Activated T-cell treated with anti-CD3 and anti-CD28 coated beads, Interleukin-2, amount 50 U/mL, for 72 hours (primary cell): ENCODE data around the gene POLQ. TPM values are rescaled to one million over a fixed set of nuclear protein-coding genes. Genes with fewer than 3 reads are reported as not detected.

Source experiments
- ATAC-seq, 2 donors: fragments of 150-1000 bp; cut with Tn5 transposase; replicated peaks in 1 of 2; 2 replicates each; pipeline ENCODE4 v1.10.0; 2021; ENCODE audit warnings: moderate library complexity in 2 of 2, mild to moderate bottlenecking in 1 of 2
- DNase-seq, 2 donors: peaks; one replicate each; pipeline ENCODE4 v3.0.0; 2021 to 2022; ENCODE audit warnings: mixed read lengths in 1 of 2
- H3K27ac Mint-ChIP-seq: one replicate; pipeline ENCODE4 v1.8.0; 2022; ENCODE audit warnings: mild to moderate bottlenecking, moderate library complexity, mixed read lengths
- H3K27me3 Mint-ChIP-seq: one replicate; pipeline ENCODE4 v1.8.0; 2022; ENCODE audit warnings: low read depth, mixed read lengths
- H3K36me3 Mint-ChIP-seq, 2 donors: one replicate each; pipeline ENCODE4 v1.8.0; 2022; ENCODE audit warnings: mixed read lengths in 2 of 2, mild to moderate bottlenecking in 1 of 2; ENCODE audit not compliant: insufficient read depth in 2 of 2
- H3K4me1 Mint-ChIP-seq: one replicate; pipeline ENCODE4 v1.8.0; 2022; ENCODE audit warnings: low read depth, mixed read lengths
- H3K4me3 Mint-ChIP-seq, 2 donors: one replicate each; pipeline ENCODE4 v1.8.0; 2022; ENCODE audit warnings: mild to moderate bottlenecking in 2 of 2, mixed read lengths in 2 of 2, moderate library complexity in 2 of 2
- H3K9me3 Mint-ChIP-seq, 2 donors: one replicate each; pipeline ENCODE4 v1.8.0; 2022; ENCODE audit warnings: mixed read lengths in 2 of 2
- total RNA-seq, 2 donors: library from RNA; stranded (reverse); gene quantifications; one replicate each; pipeline ENCODE4 v1.2.3, GENCODE V29; 2022

The POLQ gene
- total RNA-seq, 2 donors from 2014 or later = 17.9 to 20.4 TPM

- DNase-seq (peak in 1 of 2 donors; percentile 2), ATAC-seq (peak; percentile 1 to 2)
- peak overlapping the region; percentile 88 to 99 for H3K4me3 Mint-ChIP-seq
- H3K9me3 Mint-ChIP-seq = no peaks in the 10 kb centered on the region
- H3K27me3 Mint-ChIP-seq = no peaks in the 10 kb centered on the region
- H3K36me3 Mint-ChIP-seq = peaks cover 4 to 19% of the 10 kb centered on the region in 2 donors
- H3K27ac Mint-ChIP-seq = peak overlapping the region; percentile 85
- H3K4me1 Mint-ChIP-seq = peaks cover 23% of the 10 kb centered on the region
These were observed 677 bp downstream of the POLQ start for GRCh38 chr3:121545049-121545573.

DNA sequence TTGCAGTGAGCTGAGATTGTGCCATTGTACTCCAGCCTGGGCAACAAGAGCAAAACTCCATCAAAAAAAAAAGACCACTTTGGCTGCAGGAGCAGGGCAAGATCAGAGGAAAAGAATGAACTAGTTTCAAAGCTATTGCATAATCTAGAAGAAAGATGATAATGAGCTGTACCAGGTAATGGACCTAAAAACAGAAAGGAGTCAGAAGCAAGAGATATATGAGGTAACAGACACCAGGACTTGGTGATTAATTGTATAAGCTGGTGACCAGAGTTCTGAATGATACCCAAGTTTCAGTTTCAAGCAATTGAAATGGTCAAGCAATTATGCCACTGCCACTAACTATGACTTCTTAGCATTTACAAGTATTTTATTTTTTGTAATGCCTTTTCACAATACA is 2.9 kb downstream of the POLQ start:
- H3K4me3 Mint-ChIP-seq = no peak overlapping the region
- no peak for DNase-seq
- peaks cover 6 to 24% of the 10 kb centered on the region in 2 donors for H3K36me3 Mint-ChIP-seq
- ATAC-seq = no peak
- H3K4me1 Mint-ChIP-seq = peaks cover 32% of the 10 kb centered on the region
- H3K9me3 Mint-ChIP-seq = no peaks in the 10 kb centered on the region
- H3K27me3 Mint-ChIP-seq = no peaks in the 10 kb centered on the region
- no peak overlapping the region for H3K27ac Mint-ChIP-seq

GRCh38 chr3:121531269-121531668 is 14.5 kb downstream of the POLQ start:
- Mint-ChIP-seq H3K27me3 (no peaks in the 10 kb centered on the region), H3K36me3 (peaks cover 5 to 33% of the 10 kb centered on the region in 2 donors), H3K27ac (peak overlapping the region; percentile 18), H3K9me3 (no peaks in the 10 kb centered on the region), H3K4me3 (no peak overlapping the region), H3K4me1 (no peaks in the 10 kb centered on the region)
- ATAC-seq (no peak), DNase-seq (no peak)

DNA sequence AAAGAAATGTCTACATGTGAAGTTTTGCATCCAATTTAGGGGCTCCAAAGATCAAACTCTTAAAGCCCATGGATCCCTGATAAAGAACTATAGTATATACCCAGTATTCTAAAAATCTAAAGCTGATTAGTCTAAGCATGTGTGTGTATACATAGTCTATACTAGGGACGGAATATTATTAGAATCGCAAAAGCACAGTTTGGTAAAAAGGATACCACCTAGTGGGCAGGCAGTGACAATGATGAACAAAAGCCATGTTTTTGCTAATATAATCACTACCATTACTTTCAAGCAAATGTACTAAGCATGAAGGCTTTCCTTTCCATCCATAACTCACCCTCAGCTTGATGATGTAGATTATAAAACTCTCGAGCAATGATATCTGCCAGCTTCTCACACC is 16.5 kb downstream of the POLQ start:
- Mint-ChIP-seq H3K9me3 (no peaks in the 10 kb centered on the region), H3K36me3 (peaks cover 5 to 29% of the 10 kb centered on the region in 2 donors), H3K27ac (no peak overlapping the region), H3K4me1 (no peaks in the 10 kb centered on the region), H3K4me3 (no peak overlapping the region), H3K27me3 (no peaks in the 10 kb centered on the region)
- DNase-seq = no peak
- no peak for ATAC-seq

GRCh38 chr3:121520510-121520909 is 25.3 kb downstream of the POLQ start:
- Mint-ChIP-seq H3K27ac (no peak overlapping the region), H3K9me3 (peaks cover 3 to 6% of the 10 kb centered on the region in 2 donors), H3K4me1 (no peaks in the 10 kb centered on the region), H3K36me3 (peaks cover 14 to 45% of the 10 kb centered on the region in 2 donors), H3K4me3 (no peak overlapping the region), H3K27me3 (no peaks in the 10 kb centered on the region)
- no peak for ATAC-seq
- no peak for DNase-seq

GRCh38 chr3:121517953-121518655 is 27.7 kb downstream of the POLQ start:
- Mint-ChIP-seq H3K9me3 (peaks cover 6 to 7% of the 10 kb centered on the region in 2 donors), H3K4me3 (no peak overlapping the region), H3K36me3 (peaks cover 22 to 54% of the 10 kb centered on the region in 2 donors), H3K27ac (no peak overlapping the region), H3K27me3 (no peaks in the 10 kb centered on the region), H3K4me1 (no peaks in the 10 kb centered on the region)
- ATAC-seq = no peak
- DNase-seq = no peak

DNA sequence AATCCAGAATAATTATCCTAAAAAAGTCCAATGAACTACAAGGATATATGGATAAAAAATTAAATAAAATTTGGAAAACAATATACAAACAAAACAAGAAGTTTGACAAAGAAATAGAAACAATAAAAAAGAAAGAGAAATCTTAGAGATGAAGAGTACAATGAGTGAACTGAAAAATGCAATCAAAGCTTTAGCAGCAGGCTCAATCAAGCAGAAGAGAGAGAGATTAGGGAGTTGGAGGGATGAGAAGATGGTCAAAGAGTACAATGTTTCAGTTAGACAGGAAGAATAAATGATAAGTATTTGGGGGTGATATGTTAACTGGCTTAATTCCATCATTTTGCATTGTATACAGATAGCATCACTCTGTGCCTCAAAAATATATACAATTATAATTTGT is 29.9 kb downstream of the POLQ start:
- ATAC-seq (no peak), DNase-seq (no peak)
- Mint-ChIP-seq H3K9me3 (peaks cover 6 to 7% of the 10 kb centered on the region in 2 donors), H3K4me3 (no peak overlapping the region), H3K36me3 (peaks cover 20 to 62% of the 10 kb centered on the region in 2 donors), H3K4me1 (no peaks in the 10 kb centered on the region), H3K27me3 (no peaks in the 10 kb centered on the region), H3K27ac (no peak overlapping the region)

DNA sequence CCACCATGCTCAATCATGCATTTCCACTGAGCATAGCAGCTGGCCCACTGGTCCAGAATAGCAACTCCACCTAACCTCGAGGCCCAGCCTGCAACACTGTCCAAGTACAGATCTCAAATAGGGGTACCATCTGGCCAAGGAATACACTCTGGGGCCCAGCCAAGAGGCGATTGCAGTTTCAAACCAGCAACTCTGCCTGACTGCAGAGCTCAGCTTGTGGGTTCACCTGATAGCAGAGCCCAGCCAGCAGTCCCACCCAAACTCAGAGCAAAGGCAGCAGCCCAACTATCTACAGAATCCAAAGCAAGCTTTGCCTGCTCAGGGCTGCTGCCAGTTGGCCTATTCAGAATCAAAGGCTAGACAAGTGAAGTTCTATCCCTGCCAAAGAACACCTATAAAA is 30.5 kb downstream of the POLQ start:
- Mint-ChIP-seq H3K36me3 (peaks cover 20 to 60% of the 10 kb centered on the region in 2 donors), H3K4me1 (no peaks in the 10 kb centered on the region), H3K9me3 (peaks cover 6 to 7% of the 10 kb centered on the region in 2 donors), H3K4me3 (no peak overlapping the region), H3K27ac (no peak overlapping the region), H3K27me3 (no peaks in the 10 kb centered on the region)
- no peak for DNase-seq
- no peak for ATAC-seq

DNA sequence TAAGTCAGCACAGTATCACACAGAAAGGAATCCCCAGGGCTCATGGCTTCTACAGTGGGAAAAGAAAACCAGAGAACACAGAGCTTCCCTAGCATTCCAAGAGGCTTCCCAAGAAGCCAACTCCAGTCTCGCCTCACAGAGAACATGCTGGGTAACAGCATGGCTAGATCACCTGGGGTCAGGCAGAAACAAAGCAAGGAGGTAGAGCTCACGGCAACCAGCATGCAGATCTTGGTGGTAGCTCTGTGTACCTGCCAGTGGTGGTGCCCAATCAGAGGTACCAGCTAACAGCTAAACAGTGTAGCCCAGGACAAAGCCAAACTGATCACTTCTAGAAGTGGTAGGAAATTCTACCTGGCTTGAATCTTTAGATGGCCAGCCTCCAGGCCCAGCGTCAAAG is 31.3 kb downstream of the POLQ start:
- DNase-seq (no peak), ATAC-seq (no peak)
- Mint-ChIP-seq H3K4me3 (no peak overlapping the region), H3K4me1 (no peaks in the 10 kb centered on the region), H3K27me3 (no peaks in the 10 kb centered on the region), H3K9me3 (peaks cover 6 to 7% of the 10 kb centered on the region in 2 donors), H3K36me3 (peaks cover 20 to 59% of the 10 kb centered on the region in 2 donors), H3K27ac (no peak overlapping the region)

DNA sequence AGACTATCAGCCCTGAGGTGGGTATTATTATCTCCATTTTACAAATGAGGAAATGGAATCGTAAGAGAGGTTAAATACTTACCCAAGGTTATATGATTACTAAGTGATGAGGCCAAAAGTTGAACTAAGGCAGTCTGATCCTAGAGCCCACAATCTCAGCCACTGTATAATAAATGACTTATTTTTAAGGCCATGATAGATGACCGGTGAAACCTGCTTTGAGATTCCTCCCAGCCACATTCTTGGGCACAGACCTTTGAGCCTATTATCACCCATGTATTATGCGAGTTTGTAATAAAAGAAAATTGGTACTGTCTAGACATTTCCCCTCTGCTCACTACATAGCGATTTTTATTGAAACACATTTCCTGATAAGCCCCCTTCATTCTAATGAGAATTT is 37.4 kb downstream of the POLQ start:
- Mint-ChIP-seq H3K27me3 (no peaks in the 10 kb centered on the region), H3K4me3 (no peak overlapping the region), H3K27ac (no peak overlapping the region), H3K36me3 (peaks cover 3 to 36% of the 10 kb centered on the region in 2 donors), H3K9me3 (no peaks in the 10 kb centered on the region), H3K4me1 (no peaks in the 10 kb centered on the region)
- no peak for DNase-seq
- no peak for ATAC-seq

DNA sequence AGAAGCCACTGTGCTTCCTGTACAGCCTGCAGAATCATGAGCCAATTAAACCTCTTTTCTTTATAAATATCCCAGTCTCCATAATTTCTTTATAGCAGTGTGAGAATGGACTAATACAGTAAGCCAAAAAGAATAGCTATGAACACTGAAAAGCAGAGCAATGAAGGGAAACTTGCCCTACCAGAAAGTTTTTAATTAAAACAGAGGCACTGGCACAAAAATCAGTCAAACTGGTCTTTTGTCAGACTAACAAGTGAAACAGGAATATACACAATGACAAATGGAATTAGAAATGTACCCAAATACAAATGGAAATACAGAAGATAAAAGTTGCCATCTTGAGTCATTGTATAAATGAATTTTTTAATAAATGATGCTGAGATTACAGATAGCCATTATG is 40.5 kb downstream of the POLQ start:
- DNase-seq (no peak), ATAC-seq (no peak)
- Mint-ChIP-seq H3K36me3 (peaks cover 6 to 31% of the 10 kb centered on the region in 2 donors), H3K4me3 (no peak overlapping the region), H3K4me1 (no peaks in the 10 kb centered on the region), H3K27ac (no peak overlapping the region), H3K27me3 (no peaks in the 10 kb centered on the region), H3K9me3 (no peaks in the 10 kb centered on the region)

DNA sequence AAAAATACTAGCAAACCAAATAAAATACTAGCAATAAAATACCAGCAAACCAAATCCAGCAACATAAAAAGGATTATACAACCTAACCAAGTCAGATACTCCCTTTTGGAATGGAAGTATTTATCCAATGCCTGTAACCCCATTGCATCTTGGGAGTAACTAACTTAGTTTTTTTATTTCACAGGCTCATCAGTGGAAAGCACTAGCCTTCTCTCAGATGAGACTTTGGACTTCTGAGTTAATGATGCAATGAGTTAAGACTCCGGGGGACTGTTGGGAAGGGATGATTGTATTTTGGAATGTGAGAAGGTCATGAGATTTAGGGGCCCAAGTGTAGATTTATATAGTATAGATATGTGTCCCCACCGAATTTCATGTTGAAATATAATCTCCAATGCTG is 41.2 kb downstream of the POLQ start:
- Mint-ChIP-seq H3K27me3 (no peaks in the 10 kb centered on the region), H3K9me3 (no peaks in the 10 kb centered on the region), H3K4me1 (no peaks in the 10 kb centered on the region), H3K27ac (no peak overlapping the region), H3K4me3 (no peak overlapping the region), H3K36me3 (peaks cover 7 to 27% of the 10 kb centered on the region in 2 donors)
- DNase-seq = no peak
- ATAC-seq = no peak

- Mint-ChIP-seq H3K4me3 (no peak overlapping the region), H3K27me3 (no peaks in the 10 kb centered on the region), H3K9me3 (no peaks in the 10 kb centered on the region), H3K36me3 (peaks cover 10 to 27% of the 10 kb centered on the region in 2 donors), H3K27ac (no peak overlapping the region), H3K4me1 (no peaks in the 10 kb centered on the region)
- ATAC-seq (no peak), DNase-seq (no peak)
These were observed 49.0 kb downstream of the POLQ start for GRCh38 chr3:121496786-121497185.

DNA sequence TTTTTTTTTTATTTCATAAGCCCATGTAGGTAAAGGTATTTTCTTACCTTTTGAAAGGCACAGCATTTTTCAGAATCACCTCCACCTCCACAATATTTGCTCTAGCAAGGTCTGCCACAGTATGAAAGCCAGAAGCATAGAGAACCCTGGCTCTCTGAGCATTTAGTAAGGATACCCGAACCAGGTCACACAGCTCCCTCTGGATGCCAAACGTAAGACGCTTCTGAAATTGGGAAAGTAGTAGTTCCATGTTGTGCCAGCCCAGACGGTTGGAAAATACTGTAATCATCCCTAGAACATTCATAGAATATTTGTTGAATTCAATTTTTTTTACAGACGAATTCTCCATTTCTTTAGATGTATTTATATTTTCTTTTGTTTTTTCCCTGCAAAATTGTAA is 52.4 kb downstream of the POLQ start:
- H3K4me1 Mint-ChIP-seq = no peaks in the 10 kb centered on the region
- H3K36me3 Mint-ChIP-seq = peaks cover 5 to 43% of the 10 kb centered on the region in 2 donors
- H3K27ac Mint-ChIP-seq = no peak overlapping the region
- DNase-seq = no peak
- ATAC-seq = no peak
- no peaks in the 10 kb centered on the region for H3K9me3 Mint-ChIP-seq
- H3K27me3 Mint-ChIP-seq = no peaks in the 10 kb centered on the region
- H3K4me3 Mint-ChIP-seq = no peak overlapping the region
